HEK293 (cell line): ENCODE results near the gene ASAP2.

Source experiments
- HIC1 ChIP-seq: fragments of 450-650 bp; formaldehyde crosslinking; IDR thresholded peaks from 2 replicates; pipeline ENCODE4 v1.5.1; 2016; ENCODE audit warnings: missing biosample characterization, missing genetic modification characterization
- HOXC10 ChIP-seq: sonication (generic); formaldehyde crosslinking; IDR thresholded peaks from 2 replicates; pipeline ENCODE4 v1.8.1; 2023; ENCODE audit warnings: mild to moderate bottlenecking, missing genetic modification reagents
- OVOL3 ChIP-seq: fragments of 450-650 bp; formaldehyde crosslinking; IDR thresholded peaks from 2 replicates; pipeline ENCODE4 v1.5.1; 2016; ENCODE audit warnings: missing biosample characterization, missing genetic modification characterization
- YY2 ChIP-seq: fragments of 450-650 bp; formaldehyde crosslinking; IDR thresholded peaks from 2 replicates; pipeline ENCODE4 v1.5.1; 2016; ENCODE audit warnings: missing biosample characterization, missing genetic modification characterization
- ZBTB21 ChIP-seq: fragments of 450-650 bp; formaldehyde crosslinking; IDR thresholded peaks from 2 replicates; pipeline ENCODE4 v1.5.1; 2017; ENCODE audit warnings: missing biosample characterization, missing genetic modification characterization
- ZEB2 ChIP-seq: fragments of 450-650 bp; formaldehyde crosslinking; IDR thresholded peaks from 2 replicates; pipeline ENCODE4 v1.5.1; 2016; ENCODE audit warnings: missing biosample characterization, missing genetic modification characterization
- ZFHX2 ChIP-seq: fragments of 450-650 bp; formaldehyde crosslinking; conservative IDR thresholded peaks from 2 replicates; pipeline ENCODE4 v1.5.1; 2016; ENCODE audit warnings: missing biosample characterization, missing genetic modification characterization
- ZFP37 ChIP-seq: fragments of 450-650 bp; formaldehyde crosslinking; IDR thresholded peaks from 2 replicates; pipeline ENCODE4 v1.5.1; 2016; ENCODE audit warnings: missing biosample characterization, missing genetic modification characterization
- ZNF112 ChIP-seq: fragments of 450-650 bp; formaldehyde crosslinking; IDR thresholded peaks from 2 replicates; pipeline ENCODE4 v1.5.0; 2017; ENCODE audit warnings: missing biosample characterization, missing genetic modification characterization
- ZNF133 ChIP-seq: fragments of 450-650 bp; formaldehyde crosslinking; IDR thresholded peaks from 2 replicates; pipeline ENCODE4 v1.5.1; 2016; ENCODE audit warnings: missing biosample characterization, missing genetic modification characterization
- ZNF146 ChIP-seq: fragments of 450-650 bp; formaldehyde crosslinking; IDR thresholded peaks from 2 replicates; pipeline ENCODE4 v1.5.1; 2016; ENCODE audit warnings: missing biosample characterization, missing genetic modification characterization
- ZNF175 ChIP-seq: fragments of 450-650 bp; formaldehyde crosslinking; IDR thresholded peaks from 2 replicates; pipeline ENCODE4 v1.5.1; 2016; ENCODE audit warnings: missing biosample characterization, missing genetic modification characterization
- ZNF202 ChIP-seq: fragments of 450-650 bp; formaldehyde crosslinking; IDR thresholded peaks from 2 replicates; pipeline ENCODE4 v1.5.1; 2016; ENCODE audit warnings: missing biosample characterization, missing genetic modification characterization, borderline replicate concordance
- ZNF24 ChIP-seq: fragments of 450-650 bp; formaldehyde crosslinking; IDR thresholded peaks from 2 replicates; pipeline ENCODE4 v1.5.1; 2016; ENCODE audit warnings: missing biosample characterization, missing genetic modification characterization
- ZNF274 ChIP-seq, 2 experiments: fragments of 200-500 bp in 1 of 2; fragments of 450-650 bp in 1 of 2; sonication (Bioruptor generic) in 1 of 2; formaldehyde crosslinking in 1 of 2; IDR thresholded peaks; 2 replicates each; pipeline versions ENCODE4 v1.5.1 to v1.6.1; 2014 to 2016; ENCODE audit warnings: borderline replicate concordance in 1 of 2, inconsistent platforms in 1 of 2, low read length in 1 of 2, missing biosample characterization in 1 of 2, missing genetic modification characterization in 1 of 2
- ZNF280D ChIP-seq: fragments of 450-650 bp; formaldehyde crosslinking; IDR thresholded peaks from 2 replicates; pipeline ENCODE4 v1.5.1; 2016; ENCODE audit warnings: missing biosample characterization, missing genetic modification characterization
- ZNF311 ChIP-seq: fragments of 450-650 bp; formaldehyde crosslinking; IDR thresholded peaks from 2 replicates; pipeline ENCODE4 v1.5.1; 2017; ENCODE audit warnings: missing biosample characterization, missing genetic modification characterization, borderline replicate concordance
- ZNF398 ChIP-seq: fragments of 450-650 bp; formaldehyde crosslinking; IDR thresholded peaks from 2 replicates; pipeline ENCODE4 v1.5.1; 2017; ENCODE audit warnings: missing biosample characterization, missing genetic modification characterization
- ZNF426 ChIP-seq: fragments of 450-650 bp; formaldehyde crosslinking; IDR thresholded peaks from 2 replicates; pipeline ENCODE4 v1.5.1; 2017; ENCODE audit warnings: missing biosample characterization, missing genetic modification characterization, mild to moderate bottlenecking, inconsistent platforms, moderate library complexity
- ZNF48 ChIP-seq: fragments of 450-650 bp; formaldehyde crosslinking; IDR thresholded peaks from 2 replicates; pipeline ENCODE4 v1.5.1; 2016; ENCODE audit warnings: missing biosample characterization, missing genetic modification characterization
- ZNF521 ChIP-seq: fragments of 450-650 bp; formaldehyde crosslinking; IDR thresholded peaks from 2 replicates; pipeline ENCODE4 v1.5.1; 2017; ENCODE audit warnings: missing biosample characterization, mild to moderate bottlenecking, missing genetic modification characterization
- ZNF610 ChIP-seq: fragments of 450-650 bp; formaldehyde crosslinking; IDR thresholded peaks from 2 replicates; pipeline ENCODE4 v1.5.1; 2016; ENCODE audit warnings: missing biosample characterization, missing genetic modification characterization, borderline replicate concordance
- ZNF626 ChIP-seq: fragments of 450-650 bp; sonication (Bioruptor Pico); formaldehyde crosslinking; IDR thresholded peaks from 2 replicates; pipeline ENCODE4 v1.5.1; 2018; ENCODE audit warnings: missing biosample characterization, missing genetic modification characterization, inconsistent platforms
- ZNF658 ChIP-seq: fragments of 450-650 bp; formaldehyde crosslinking; IDR thresholded peaks from 2 replicates; pipeline ENCODE4; 2016; ENCODE audit warnings: missing biosample characterization, missing genetic modification characterization
- ZNF660 ChIP-seq: fragments of 450-650 bp; IDR thresholded peaks from 2 replicates; pipeline ENCODE4 v1.5.1; 2018; ENCODE audit warnings: missing biosample characterization, mild to moderate bottlenecking, missing genetic modification characterization
- ZNF830 ChIP-seq: fragments of 450-650 bp; IDR thresholded peaks from 2 replicates; pipeline ENCODE4 v1.5.0; 2018; ENCODE audit warnings: missing biosample characterization, missing genetic modification characterization, low read depth, mild to moderate bottlenecking, moderate library complexity
- ZSCAN30 ChIP-seq: fragments of 450-650 bp; IDR thresholded peaks from 2 replicates; pipeline ENCODE4 v1.5.1; 2018; ENCODE audit warnings: missing biosample characterization, mild to moderate bottlenecking, missing genetic modification characterization, moderate library complexity
- ZSCAN5A ChIP-seq: fragments of 450-650 bp; formaldehyde crosslinking; IDR thresholded peaks from 2 replicates; pipeline ENCODE4 v1.5.1; 2016; ENCODE audit warnings: missing biosample characterization, missing genetic modification characterization
- ZXDB ChIP-seq: fragments of 450-650 bp; formaldehyde crosslinking; IDR thresholded peaks from 2 replicates; pipeline ENCODE4 v1.5.1; 2016; ENCODE audit warnings: missing biosample characterization, missing genetic modification characterization

Gene ASAP2

DNA sequence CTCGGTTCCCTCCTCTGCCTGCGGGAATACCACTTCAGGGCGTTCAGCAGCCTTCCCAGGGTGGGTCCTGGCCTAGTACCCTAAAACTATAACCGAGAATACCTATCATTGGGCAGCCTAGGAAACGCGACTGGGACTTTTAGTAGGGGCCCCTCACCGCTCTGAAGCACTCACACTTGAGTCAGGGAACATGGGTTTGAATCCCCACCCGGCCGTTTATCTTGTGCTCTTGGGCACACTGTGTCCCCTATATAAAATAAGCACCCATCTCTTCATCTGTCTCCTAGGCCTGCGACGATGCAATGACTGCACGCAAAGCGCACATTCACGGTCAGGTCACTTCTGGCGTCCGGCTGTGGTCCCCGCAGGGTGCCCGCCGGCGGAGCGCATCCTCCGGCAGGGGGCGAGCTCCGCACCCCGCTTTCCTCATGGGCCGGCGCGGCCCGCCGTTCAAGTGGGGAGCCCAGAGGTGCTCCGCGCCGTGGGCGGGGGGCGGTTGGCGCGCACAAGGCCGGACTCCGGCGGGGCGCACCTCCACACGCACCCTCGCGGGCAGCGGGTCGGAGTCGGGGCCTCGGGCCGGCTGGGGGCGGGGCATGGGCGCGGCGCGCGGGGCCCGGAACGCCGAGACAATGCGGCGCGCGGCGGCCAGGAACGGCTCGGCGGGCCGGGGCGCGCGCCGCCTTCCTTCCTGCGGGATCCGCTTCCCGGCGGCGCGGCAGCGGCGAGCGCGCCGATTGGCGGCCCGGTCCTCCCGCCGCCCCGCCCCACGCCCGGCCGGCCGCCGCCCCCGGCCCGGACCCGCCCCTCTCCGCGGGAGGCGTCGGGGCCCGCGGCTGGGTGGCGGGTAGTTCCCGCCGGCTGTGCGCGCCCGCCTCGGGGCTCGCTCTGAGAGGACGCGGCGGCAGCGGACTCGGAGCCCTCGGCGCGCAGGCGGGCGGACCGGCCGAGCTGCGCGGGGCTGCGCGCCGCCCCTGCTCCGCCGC lies at the start of gene ASAP2 (continued):
- TF ChIP-seq ZNF24 (tag by site-specific recombination) (no peak), ZXDB (no peak), ZNF521 (no peak), ZNF202 (tag by site-specific recombination) (no peak), ZSCAN5A (no peak), OVOL3 (tag by site-specific recombination) (no peak), HIC1 (tag by site-specific recombination) (no peak), ZNF398 (tag by site-specific recombination) (no peak), ZNF112 (tag by site-specific recombination) (no peak), ZNF830 (tag by site-specific recombination) (no peak), ZBTB21 (no peak), ZNF626 (no peak), ZNF274 (IDR thresholded peaks at IDR 0.05; ENCODE audit: low read length) (no peak), ZNF274 (tag by site-specific recombination; IDR thresholded peaks at IDR 0.05; ENCODE audit: borderline replicate concordance) (no peak), ZFP37 (no peak), ZNF175 (tag by site-specific recombination) (no peak), ZNF48 (tag by site-specific recombination) (no peak), ZEB2 (peak; percentile 40; the same call in 1 of the 2 replicates), ZNF133 (no peak), ZSCAN30 (peak; percentile 63; the same call in 1 of the 2 replicates), ZNF280D (tag by site-specific recombination) (no peak), ZNF426 (no peak), ZNF658 (tag by site-specific recombination) (no peak), ZNF660 (peak; percentile 54; the same call in 1 of the 2 replicates), YY2 (tag by site-specific recombination) (no peak), HOXC10 (CRISPR knock-in tag) (peak; percentile 33; the same call in 1 of the 2 replicates), ZNF311 (tag by site-specific recombination) (no peak), ZFHX2 (tag by site-specific recombination) (peak; percentile 59; the same call in 1 of the 2 replicates), ZNF610 (tag by site-specific recombination) (no peak), ZNF146 (tag by site-specific recombination) (no peak)
